GM23248 (cell line): ENCODE measurements around the gene ZCCHC24. TPM values are rescaled to one million over a fixed set of nuclear protein-coding genes. Genes with fewer than 3 reads are reported as not detected.

Source experiments
- DNase-seq: peaks from one replicate; pipeline ENCODE4 v3.0.0-alpha.2; 2015
- H2AFZ ChIP-seq: fragments of 200-600 bp; sonication (generic); 2 replicates; pipeline ENCODE4 v1.6.1; 2016; ENCODE audit warnings: antibody characterized with exemption
- H3F3A ChIP-seq: fragments of 200-600 bp; sonication (generic); 2 replicates; pipeline ENCODE4 v1.6.1; 2016; ENCODE audit warnings: mild to moderate bottlenecking, antibody characterized with exemption, mixed run types; ENCODE audit not compliant: insufficient read depth
- H3K27ac ChIP-seq: fragments of 200-600 bp; sonication (generic); 2 replicates; pipeline ENCODE4 v1.5.1; 2016; ENCODE audit warnings: mild to moderate bottlenecking
- H3K27me3 ChIP-seq: fragments of 200-600 bp; sonication (generic); replicated peaks from 2 replicates; pipeline ENCODE4 v1.6.1; 2016; ENCODE audit warnings: mild to moderate bottlenecking; ENCODE audit not compliant: insufficient read depth
- H3K36me3 ChIP-seq: fragments of 200-600 bp; sonication (generic); 2 replicates; pipeline ENCODE4 v1.6.1; 2016; ENCODE audit warnings: low read depth, mild to moderate bottlenecking
- H3K4me1 ChIP-seq: fragments of 200-600 bp; sonication (generic); 2 replicates; pipeline ENCODE4 v1.6.1; 2016; ENCODE audit warnings: mild to moderate bottlenecking; ENCODE audit not compliant: insufficient read depth
- H3K4me2 ChIP-seq: fragments of 200-600 bp; sonication (generic); one replicate; pipeline ENCODE4 v1.6.1; 2016; ENCODE audit warnings: mild to moderate bottlenecking; ENCODE audit not compliant: unreplicated experiment
- H3K4me3 ChIP-seq: fragments of 200-600 bp; sonication (generic); 2 replicates; pipeline ENCODE4 v1.5.1; 2016; ENCODE audit warnings: mild to moderate bottlenecking
- H3K79me2 ChIP-seq: fragments of 200-600 bp; sonication (generic); 2 replicates; pipeline ENCODE4 v1.6.1; 2016; ENCODE audit warnings: mild to moderate bottlenecking; ENCODE audit not compliant: insufficient read depth
- H3K9ac ChIP-seq: fragments of 200-600 bp; sonication (generic); 2 replicates; pipeline ENCODE4 v1.6.1; 2016; ENCODE audit warnings: mild to moderate bottlenecking
- H3K9me2 ChIP-seq: fragments of 200-600 bp; sonication (generic); 2 replicates; pipeline ENCODE4 v1.6.1; 2016; ENCODE audit warnings: mixed run types, mild to moderate bottlenecking, moderate library complexity; ENCODE audit not compliant: insufficient read depth
- H3K9me3 ChIP-seq: fragments of 200-600 bp; sonication (generic); one replicate; pipeline ENCODE4 v1.6.1; 2017; ENCODE audit warnings: low read depth
- H4K20me1 ChIP-seq: fragments of 200-600 bp; sonication (generic); 2 replicates; pipeline ENCODE4 v1.6.0; 2016; ENCODE audit not compliant: insufficient read depth
- EZH2 ChIP-seq: fragments of 200-600 bp; sonication (generic); IDR thresholded peaks from 2 replicates; pipeline ENCODE4 v1.6.1; 2018; ENCODE audit warnings: antibody characterized with exemption, mild to moderate bottlenecking; ENCODE audit not compliant: insufficient read depth, poor library complexity, severe bottlenecking
- EZH2phosphoT487 ChIP-seq: fragments of 200-600 bp; sonication (generic); IDR thresholded peaks from 2 replicates; pipeline ENCODE4 v1.6.1; 2018; ENCODE audit warnings: antibody characterized with exemption, moderate library complexity, mild to moderate bottlenecking, low read depth; ENCODE audit not compliant: insufficient read depth
- WGBS, 2 experiments: methylation state at CpG; one replicate each; pipeline ENCODE4 v1.1.6; 2015 to 2017; ENCODE audit warnings: low lambda C conversion rate in 2 of 2, low coverage in 1 of 2; ENCODE audit errors: missing lambda C conversion rate in 2 of 2; 5-methylcytosine and 5-hydroxymethylcytosine counted together
- in situ Hi-C: fragments of 300-500 bp; cut with MboI; formaldehyde crosslinking; loops from 2 replicates; pipeline ENCODE4 v1.15.0; 2020
- polyA plus RNA-seq: library from polyadenylated mRNA; unstranded; fragments of >200 nt; fragmentation: Nextera tagmentation; extraction: Ambion mirVana; gene quantifications from 2 replicates; pipeline ENCODE4 v1.2.1, GENCODE V29; 2016
- total RNA-seq: library from RNA; depleted of rRNA; stranded (reverse); fragments of >200 nt; shearing (Covaris generic); gene quantifications from 2 replicates; pipeline ENCODE4 v1.2.3, GENCODE V29; 2014

ZCCHC24 gene
- total and polyA plus RNA-seq, 2 experiments from 2014 or later, result 29.3 to 30.3 TPM

GRCh38 chr10:79429751-79430150 lies 15.7 kb downstream of the ZCCHC24 start:
- Histone ChIP-seq H3K9me2 (no peaks in the 10 kb centered on the region), H3K36me3 (peaks cover 42% of the 10 kb centered on the region), H3K27ac (no peak overlapping the region), H3K4me1 (peaks cover 38% of the 10 kb centered on the region), H3K9ac (no peak overlapping the region), H3K27me3 (no peaks in the 10 kb centered on the region), H2AFZ (no peak overlapping the region), H4K20me1 (no peaks in the 10 kb centered on the region), H3K79me2 (peaks cover 84% of the 10 kb centered on the region), H3K4me2 (no peak overlapping the region), H3K4me3 (no peak overlapping the region), H3F3A (peaks cover 17% of the 10 kb centered on the region), H3K9me3 (no peaks in the 10 kb centered on the region)
- in situ Hi-C loops, result no loop called here
- TF ChIP-seq EZH2phosphoT487 (no peak), EZH2 (no peak)
- 93 to 99% methylated on average over 4 of the region's 4 CpGs for WGBS, 2 experiments
- no peak for DNase-seq

DNA sequence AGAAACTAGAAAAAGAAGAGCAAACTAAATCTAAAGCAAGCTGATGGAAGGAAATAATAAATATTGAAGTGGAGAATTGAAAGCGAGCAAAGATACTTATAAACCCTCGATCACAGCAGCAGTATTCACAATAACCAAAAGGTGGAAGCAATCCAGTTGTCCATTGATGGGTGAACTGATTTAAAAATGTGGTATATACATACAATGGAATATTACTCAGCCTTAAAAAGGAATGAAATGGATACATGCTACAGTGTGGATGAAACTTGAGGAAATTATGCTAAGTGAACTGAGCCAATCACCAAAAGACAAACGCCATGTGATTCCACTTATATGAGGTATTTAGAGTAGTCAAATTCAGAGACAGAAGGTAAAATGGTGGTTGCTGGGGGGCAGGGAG lies 17.5 kb downstream of the ZCCHC24 start:
- TF ChIP-seq EZH2phosphoT487 (no peak), EZH2 (no peak)
- Histone ChIP-seq H3K27ac (no peak overlapping the region), H3F3A (peaks cover 18% of the 10 kb centered on the region), H3K27me3 (no peaks in the 10 kb centered on the region), H3K4me3 (no peak overlapping the region), H3K79me2 (peaks cover 74% of the 10 kb centered on the region), H3K4me1 (peaks cover 30% of the 10 kb centered on the region), H3K4me2 (no peak overlapping the region), H3K36me3 (peaks cover 42% of the 10 kb centered on the region), H3K9me3 (no peaks in the 10 kb centered on the region), H4K20me1 (no peaks in the 10 kb centered on the region), H2AFZ (no peak overlapping the region), H3K9ac (no peak overlapping the region), H3K9me2 (no peaks in the 10 kb centered on the region)
- WGBS, 2 experiments, result 96 to 98% methylated on average over 3 of the region's 3 CpGs
- no peak for DNase-seq
- in situ Hi-C loops, result no loop called here

DNA sequence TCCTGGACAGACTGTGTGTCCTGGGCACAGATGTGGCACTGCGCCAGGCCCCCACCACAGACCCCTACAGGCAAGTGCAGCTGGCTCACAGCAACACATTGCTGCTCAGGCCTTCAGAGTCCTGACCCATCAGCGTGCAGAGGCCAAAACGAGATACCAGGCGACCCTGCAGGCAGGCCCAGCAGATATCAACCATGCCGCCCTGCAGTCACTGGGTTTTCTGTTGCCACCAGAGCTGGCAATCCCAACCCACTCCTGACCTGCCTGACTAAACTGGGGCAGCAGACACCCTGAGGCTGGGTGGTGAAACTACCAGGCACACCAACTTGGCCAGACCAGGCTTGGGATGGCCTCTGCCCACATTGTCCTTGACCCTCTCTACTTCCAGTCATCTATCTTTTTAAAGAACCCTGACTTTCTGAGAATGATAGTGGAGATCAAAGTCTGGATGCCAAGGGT lies 20.3 kb downstream of the ZCCHC24 start:
- H2AFZ ChIP-seq, result no peak overlapping the region
- peaks cover 42% of the 10 kb centered on the region for H3K36me3 ChIP-seq
- no peak overlapping the region for H3K4me3 ChIP-seq
- no peak overlapping the region for H3K4me2 ChIP-seq
- 61 to 64% methylated on average over 5 of the region's 5 CpGs for WGBS, 2 experiments
- peaks cover 35% of the 10 kb centered on the region for H3K4me1 ChIP-seq
- no peak for DNase-seq
- H3K27me3 ChIP-seq, result no peaks in the 10 kb centered on the region
- in situ Hi-C loops, result no loop called here
- peaks cover 60% of the 10 kb centered on the region for H3K79me2 ChIP-seq
- H3K27ac ChIP-seq, result no peak overlapping the region
- no peaks in the 10 kb centered on the region for H3K9me3 ChIP-seq
- no peak for TF ChIP-seq EZH2phosphoT487
- no peak for TF ChIP-seq EZH2
- H4K20me1 ChIP-seq, result no peaks in the 10 kb centered on the region
- H3F3A ChIP-seq, result peaks cover 33% of the 10 kb centered on the region
- no peak overlapping the region for H3K9ac ChIP-seq
- H3K9me2 ChIP-seq, result no peaks in the 10 kb centered on the region

DNA sequence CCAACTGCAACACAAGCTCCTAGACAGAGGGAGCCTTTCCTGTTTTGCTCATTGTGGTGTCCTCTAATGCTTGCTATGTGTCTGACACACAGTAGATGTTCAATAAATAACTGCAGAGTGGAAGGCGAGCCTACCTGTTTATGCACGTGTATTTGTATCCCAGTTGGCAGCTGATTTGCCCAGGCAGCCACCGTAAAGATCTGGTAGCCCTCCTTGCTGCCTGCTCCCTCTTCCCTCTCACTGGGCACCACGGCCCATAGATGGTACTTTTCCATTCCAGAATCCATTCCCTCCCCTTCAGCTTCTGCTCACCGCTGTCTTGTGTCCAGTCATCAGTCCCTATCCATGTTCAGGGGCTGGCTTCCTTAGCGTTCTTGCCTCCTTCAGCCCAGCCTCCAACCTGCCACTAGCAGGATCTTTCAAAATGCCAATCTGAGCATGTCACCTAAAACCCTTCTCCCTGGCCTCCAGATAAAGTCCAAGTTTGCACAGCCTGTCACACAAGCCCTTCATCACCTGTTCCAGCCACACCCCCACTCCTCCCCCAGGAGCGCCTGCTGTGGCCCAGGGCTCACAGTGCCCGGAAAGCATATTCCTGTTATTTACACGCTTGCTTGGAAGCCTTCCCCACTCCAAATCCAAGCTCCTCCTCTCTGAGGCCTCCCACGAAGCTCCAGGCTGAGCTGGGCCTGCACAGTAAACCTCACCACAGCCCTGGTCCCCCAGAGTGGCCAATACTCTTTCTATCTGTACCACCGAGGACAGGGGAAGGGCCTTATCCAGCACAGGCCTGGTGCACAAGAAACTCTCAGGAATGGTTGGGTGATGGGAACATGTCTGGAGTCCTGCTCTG lies 21.0 kb downstream of the ZCCHC24 start:
- peaks cover 63% of the 10 kb centered on the region for H3K79me2 ChIP-seq

More for the DNA sequence above, 21.0 kb downstream of the ZCCHC24 start:
- Histone ChIP-seq H3K4me2 (no peak overlapping the region), H3K27ac (peak overlapping the region; percentile 9; the same call in 1 of the 2 replicates), H3F3A (peaks cover 33% of the 10 kb centered on the region), H3K9me3 (no peaks in the 10 kb centered on the region), H3K4me3 (no peak overlapping the region), H3K9ac (no peak overlapping the region), H3K27me3 (no peaks in the 10 kb centered on the region), H4K20me1 (no peaks in the 10 kb centered on the region), H3K4me1 (peaks cover 30% of the 10 kb centered on the region), H2AFZ (no peak overlapping the region), H3K9me2 (no peaks in the 10 kb centered on the region), H3K36me3 (peaks cover 37% of the 10 kb centered on the region)
- peak; percentile 43 for DNase-seq
- TF ChIP-seq EZH2, result no peak
- no peak for TF ChIP-seq EZH2phosphoT487
- WGBS, 2 experiments, result 47 to 53% methylated on average over 11 of the region's 11 CpGs
- in situ Hi-C loops, result no loop called here
